Measurements from ENCODE around the gene SLC25A51.

The SLC25A51 gene

GRCh38 chr9:37936965-37937364, 33.0 kb upstream of the SLC25A51 start:
- DNase-seq (ENCODE audit: low read depth in 2 of 2), result no peak

GRCh38 chr9:37936376-37936775, 32.4 kb upstream of the SLC25A51 start:
- no peak for DNase-seq (ENCODE audit: low read depth in 2 of 2)

- DNase-seq (ENCODE audit: low read depth in 2 of 2), result no peak
These were observed 31.2 kb upstream of the SLC25A51 start for GRCh38 chr9:37935096-37935495.

- DNase-seq (ENCODE audit: low read depth in 2 of 2), result no peak
These were observed 27.7 kb upstream of the SLC25A51 start for GRCh38 chr9:37931592-37931991.

- DNase-seq (ENCODE audit: low read depth in 2 of 2), result no peak
These were observed 25.5 kb upstream of the SLC25A51 start for GRCh38 chr9:37929441-37929895.

GRCh38 chr9:37928552-37929430, 24.9 kb upstream of the SLC25A51 start:
- no peak for DNase-seq (ENCODE audit: low read depth in 2 of 2)

- DNase-seq (ENCODE audit: low read depth in 2 of 2), result no peak
These were observed 23.9 kb upstream of the SLC25A51 start for GRCh38 chr9:37927601-37928551.

GRCh38 chr9:37927132-37927531, 23.2 kb upstream of the SLC25A51 start:
- no peak for DNase-seq (ENCODE audit: low read depth in 2 of 2)

- no peak for DNase-seq (ENCODE audit: low read depth in 2 of 2)
These were observed 22.8 kb upstream of the SLC25A51 start for GRCh38 chr9:37926737-37927118.

GRCh38 chr9:37925786-37926736, 22.1 kb upstream of the SLC25A51 start:
- no peak for DNase-seq (ENCODE audit: low read depth in 2 of 2)

- DNase-seq (ENCODE audit: low read depth in 2 of 2), result no peak
These were observed 21.1 kb upstream of the SLC25A51 start for GRCh38 chr9:37925006-37925405.

- no peak for DNase-seq (ENCODE audit: low read depth in 2 of 2)
These were observed 20.6 kb upstream of the SLC25A51 start for GRCh38 chr9:37924538-37924937.

GRCh38 chr9:37923796-37924427, 20.0 kb upstream of the SLC25A51 start:
- DNase-seq (ENCODE audit: low read depth in 2 of 2), result no peak

- DNase-seq (ENCODE audit: low read depth in 2 of 2), result no peak
These were observed 19.3 kb upstream of the SLC25A51 start for GRCh38 chr9:37923118-37923795.

GRCh38 chr9:37922363-37923117, 18.6 kb upstream of the SLC25A51 start:
- DNase-seq (ENCODE audit: low read depth in 2 of 2), result no peak

- DNase-seq (ENCODE audit: low read depth in 2 of 2), result no peak
These were observed 17.8 kb upstream of the SLC25A51 start for GRCh38 chr9:37921546-37922300.

GRCh38 chr9:37921168-37921510, 17.2 kb upstream of the SLC25A51 start:
- DNase-seq (ENCODE audit: low read depth in 2 of 2), result no peak

GRCh38 chr9:37920471-37921167, 16.7 kb upstream of the SLC25A51 start:
- no peak for DNase-seq (ENCODE audit: low read depth in 2 of 2)

Measured in stimulated activated CD4-positive, alpha-beta T cell treated with anti-CD3 and anti-CD28 coated beads, Interleukin-15, amount 100 ng/mL, for 48 hours (primary cell).